Middle frontal gyrus (tissue), 1 donor: ENCODE data around the gene MRFAP1L1.

ENCODE experiments used
- DNase-seq: peaks from one replicate; pipeline ENCODE4 v3.0.0-alpha.2; 2015; ENCODE audit warnings: low spot score; ENCODE audit errors: extremely low spot score

MRFAP1L1 gene

GRCh38 chr4:6663596-6664393 lies 45.9 kb downstream of the MRFAP1L1 start:
- no peak for DNase-seq

- DNase-seq: no peak
Observed at GRCh38 chr4:6662591-6662990, 47.1 kb downstream of the MRFAP1L1 start.

GRCh38 chr4:6660430-6660829 lies 49.2 kb downstream of the MRFAP1L1 start:
- DNase-seq: no peak

GRCh38 chr4:6659897-6660296 lies 49.8 kb downstream of the MRFAP1L1 start:
- DNase-seq: no peak

- no peak for DNase-seq
Observed at GRCh38 chr4:6658597-6659075, 51.0 kb downstream of the MRFAP1L1 start.

GRCh38 chr4:6658209-6658595 lies 51.5 kb downstream of the MRFAP1L1 start:
- DNase-seq: no peak
